ENCODE data around the gene BMPR2.
"Not testable (repeated sequence)": the region's sequence is repeated elsewhere in the genome, so short reads cannot be mapped to it uniquely, and the experiment has no call there.

BMPR2 gene

DNA sequence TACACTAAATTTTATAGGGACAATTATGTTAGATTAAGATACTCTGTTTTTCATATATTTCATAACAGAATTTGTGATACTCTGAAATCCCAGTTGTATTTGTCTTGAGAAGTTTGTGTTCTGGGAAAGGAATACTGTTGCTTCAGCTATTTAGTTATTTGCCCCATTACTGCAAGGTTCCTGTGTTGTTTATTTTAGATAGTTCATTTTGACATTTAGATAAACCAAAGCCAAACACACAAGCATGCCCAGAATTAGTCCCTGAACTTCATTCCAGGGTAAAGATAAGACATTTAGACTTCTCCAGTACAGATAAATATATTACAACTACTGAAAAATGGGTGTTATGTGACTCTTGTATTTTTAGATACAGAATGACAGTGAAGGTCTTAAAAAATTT, 74.7 kb downstream of the BMPR2 start:
- no peak overlapping the region for H3K4me3 Mint-ChIP-seq
- no peak overlapping the region for H3K27ac Mint-ChIP-seq
- H3K36me3 Mint-ChIP-seq = peaks cover 0 to 4% of the 10 kb centered on the region in 2 donors
- peaks cover 4 to 11% of the 10 kb centered on the region in 2 donors for H3K4me1 Mint-ChIP-seq
- H3K9me3 Mint-ChIP-seq = peaks cover 0 to 3% of the 10 kb centered on the region in 2 donors
- ATAC-seq (replicated peaks) (no peak), DNase-seq (no peak)
- no peaks in the 10 kb centered on the region for H3K27me3 Mint-ChIP-seq

DNA sequence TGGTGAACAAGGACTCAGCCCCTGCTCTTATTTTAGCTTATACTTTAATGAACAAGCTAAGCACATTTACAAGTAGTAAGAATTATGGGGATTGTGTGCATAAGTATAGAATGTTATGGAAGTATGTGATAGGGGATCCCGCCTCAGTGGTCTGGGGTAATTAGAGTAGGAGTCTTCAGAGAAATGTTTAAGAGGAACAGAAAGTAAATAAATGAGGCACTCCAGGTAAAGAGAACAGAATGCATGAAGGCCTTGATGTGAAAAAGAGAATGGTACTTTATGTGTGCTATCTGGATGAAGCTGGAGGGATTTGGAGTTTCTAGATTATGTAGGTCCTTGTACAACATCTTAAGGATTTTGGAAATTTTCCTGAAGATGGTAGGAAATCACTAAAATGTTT, 76.6 kb downstream of the BMPR2 start:
- no peak overlapping the region for H3K4me3 Mint-ChIP-seq
- DNase-seq = no peak
- no peaks in the 10 kb centered on the region for H3K27me3 Mint-ChIP-seq
- ATAC-seq (replicated peaks) = no peak
- peaks cover 0 to 3% of the 10 kb centered on the region in 2 donors for H3K9me3 Mint-ChIP-seq
- no peak overlapping the region for H3K27ac Mint-ChIP-seq
- peaks cover 0 to 4% of the 10 kb centered on the region in 2 donors for H3K36me3 Mint-ChIP-seq
- H3K4me1 Mint-ChIP-seq = peaks cover 4 to 11% of the 10 kb centered on the region in 2 donors

DNA sequence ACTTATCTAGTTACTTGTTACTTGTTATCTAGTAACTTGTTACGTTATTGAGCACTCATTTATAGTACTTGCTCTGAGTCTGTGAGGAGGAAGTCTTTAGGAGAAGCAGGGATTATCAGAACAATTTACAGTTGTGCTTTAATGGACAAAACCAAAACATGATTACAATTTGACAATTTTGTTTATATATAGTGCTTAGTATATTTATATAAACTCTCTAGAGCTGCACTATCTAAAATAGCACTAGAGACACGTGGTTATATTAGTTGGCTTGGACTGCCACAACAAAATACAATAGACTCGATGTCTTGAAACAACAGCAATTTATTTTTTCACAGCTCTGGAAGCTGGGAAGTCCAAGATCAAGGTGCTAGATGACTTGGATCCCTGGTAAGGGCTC, 78.4 kb downstream of the BMPR2 start:
- no peak for DNase-seq
- Mint-ChIP-seq H3K4me1 (peaks cover 4 to 11% of the 10 kb centered on the region in 2 donors), H3K27ac (no peak overlapping the region), H3K27me3 (no peaks in the 10 kb centered on the region), H3K9me3 (peaks cover 0 to 2% of the 10 kb centered on the region in 2 donors), H3K36me3 (no peaks in the 10 kb centered on the region), H3K4me3 (no peak overlapping the region)
- no peak for ATAC-seq (replicated peaks)

DNA sequence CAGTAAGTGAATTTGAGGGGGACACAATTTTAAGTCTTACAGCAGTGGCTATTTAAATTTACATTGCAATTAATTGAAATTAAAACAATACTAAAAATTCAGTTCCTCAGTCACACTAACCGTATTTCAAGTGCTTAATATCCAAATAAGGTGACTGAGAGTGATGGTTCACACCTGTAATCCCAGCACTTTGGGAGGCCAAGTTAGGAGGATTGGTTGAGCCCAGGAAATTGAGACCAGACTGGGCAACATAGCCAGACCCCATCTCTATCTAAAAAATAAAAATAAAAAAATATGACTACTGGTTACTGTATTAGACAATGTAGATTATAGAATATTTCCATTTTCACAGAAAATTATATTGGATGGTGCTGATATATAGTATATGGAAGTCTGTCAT, 79.0 kb downstream of the BMPR2 start:
- H3K36me3 Mint-ChIP-seq = peaks cover 1 to 3% of the 10 kb centered on the region in 2 donors
- H3K9me3 Mint-ChIP-seq = no peaks in the 10 kb centered on the region
- no peak overlapping the region for H3K27ac Mint-ChIP-seq
- H3K4me3 Mint-ChIP-seq = no peak overlapping the region
- no peaks in the 10 kb centered on the region for H3K27me3 Mint-ChIP-seq
- no peak for DNase-seq
- ATAC-seq (replicated peaks) = no peak
- peaks cover 4 to 11% of the 10 kb centered on the region in 2 donors for H3K4me1 Mint-ChIP-seq

- H3K36me3 Mint-ChIP-seq = peaks cover 2 to 3% of the 10 kb centered on the region in 2 donors
- no peak overlapping the region for H3K27ac Mint-ChIP-seq
- no peak for ATAC-seq (replicated peaks)
- no peaks in the 10 kb centered on the region for H3K9me3 Mint-ChIP-seq
- H3K27me3 Mint-ChIP-seq = no peaks in the 10 kb centered on the region
- DNase-seq = no peak
- H3K4me1 Mint-ChIP-seq = no peaks in the 10 kb centered on the region
- no peak overlapping the region for H3K4me3 Mint-ChIP-seq
Measured at GRCh38 chr2:202460119-202460518, 84.0 kb downstream of the BMPR2 start.

- Mint-ChIP-seq H3K27ac (no peak overlapping the region), H3K9me3 (no peaks in the 10 kb centered on the region), H3K4me1 (peaks cover 0 to 1% of the 10 kb centered on the region in 2 donors), H3K4me3 (no peak overlapping the region), H3K36me3 (peaks cover 9 to 13% of the 10 kb centered on the region in 2 donors), H3K27me3 (no peaks in the 10 kb centered on the region)
- ATAC-seq (replicated peaks) (no peak), DNase-seq (no peak)
Measured at GRCh38 chr2:202479090-202479489, 103.0 kb downstream of the BMPR2 start.

GRCh38 chr2:202479610-202480009, 103.5 kb downstream of the BMPR2 start:
- Mint-ChIP-seq H3K4me3 (no peak overlapping the region), H3K27me3 (no peaks in the 10 kb centered on the region), H3K9me3 (no peaks in the 10 kb centered on the region), H3K4me1 (peaks cover 0 to 1% of the 10 kb centered on the region in 2 donors), H3K36me3 (peaks cover 9 to 13% of the 10 kb centered on the region in 2 donors), H3K27ac (no peak overlapping the region)
- DNase-seq = no peak
- ATAC-seq (replicated peaks) = no peak

GRCh38 chr2:202486351-202486750, 110.2 kb downstream of the BMPR2 start:
- no peak for DNase-seq
- no peaks in the 10 kb centered on the region for H3K9me3 Mint-ChIP-seq
- H3K4me3 Mint-ChIP-seq = no peak overlapping the region
- ATAC-seq (replicated peaks) = no peak
- H3K4me1 Mint-ChIP-seq = no peaks in the 10 kb centered on the region
- no peaks in the 10 kb centered on the region for H3K27me3 Mint-ChIP-seq
- H3K27ac Mint-ChIP-seq = no peak overlapping the region
- peaks cover 5 to 9% of the 10 kb centered on the region in 2 donors for H3K36me3 Mint-ChIP-seq

DNA sequence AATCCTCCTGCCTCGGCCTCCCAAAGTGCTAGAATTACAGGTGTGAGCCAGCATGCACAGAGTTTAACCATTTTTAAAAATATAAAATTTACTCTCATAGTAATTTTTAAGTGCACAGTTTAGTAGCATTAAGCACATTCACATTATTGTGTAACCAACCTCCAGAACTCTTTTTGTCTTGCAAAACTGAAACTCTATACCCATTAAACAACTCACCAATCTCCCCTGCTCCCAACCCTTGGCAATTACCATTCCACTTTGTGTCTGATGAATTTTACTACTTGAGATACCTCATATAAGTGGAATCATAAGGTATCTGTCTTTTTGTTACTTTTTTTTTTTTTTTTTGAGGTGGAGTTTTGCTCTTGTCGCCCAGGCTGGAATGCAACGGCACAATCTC, 112.5 kb downstream of the BMPR2 start:
- no peak for DNase-seq

DNA sequence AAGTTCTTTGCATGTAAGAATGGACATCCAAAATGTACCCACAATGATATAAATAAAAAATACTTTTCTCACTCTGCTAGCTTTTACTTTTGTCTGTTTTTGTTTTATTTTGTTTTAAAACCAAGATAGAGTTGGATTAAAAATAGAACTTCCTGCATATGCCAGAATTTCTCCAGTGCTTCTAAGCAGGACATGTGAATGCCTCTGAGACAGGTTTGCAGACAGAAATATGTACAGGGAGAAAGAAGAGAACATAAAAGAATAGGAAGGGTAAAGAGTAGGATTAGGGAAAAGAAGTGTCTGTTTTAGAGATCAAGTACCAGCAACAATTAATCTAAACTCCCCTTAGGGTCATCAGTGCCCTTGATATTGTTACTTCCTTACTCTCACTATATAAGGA, 114.4 kb downstream of the BMPR2 start:
- no peak for ATAC-seq (replicated peaks)
- H3K36me3 Mint-ChIP-seq = peaks cover 0 to 5% of the 10 kb centered on the region in 2 donors
- H3K27me3 Mint-ChIP-seq = no peaks in the 10 kb centered on the region
- H3K9me3 Mint-ChIP-seq = no peaks in the 10 kb centered on the region
- DNase-seq = no peak
- no peaks in the 10 kb centered on the region for H3K4me1 Mint-ChIP-seq
- no peak overlapping the region for H3K27ac Mint-ChIP-seq
- H3K4me3 Mint-ChIP-seq = no peak overlapping the region

More for the DNA sequence above, 112.5 kb downstream of the BMPR2 start:
- Mint-ChIP-seq H3K4me3 (no peak overlapping the region), H3K4me1 (no peaks in the 10 kb centered on the region), H3K27ac (no peak overlapping the region), H3K9me3 (no peaks in the 10 kb centered on the region), H3K36me3 (no peaks in the 10 kb centered on the region), H3K27me3 (no peaks in the 10 kb centered on the region)
- ATAC-seq (replicated peaks) = no peak

- no peak for DNase-seq
- Mint-ChIP-seq H3K9me3 (no peaks in the 10 kb centered on the region), H3K36me3 (peaks cover 0 to 5% of the 10 kb centered on the region in 2 donors), H3K27ac (no peak overlapping the region), H3K4me1 (no peaks in the 10 kb centered on the region), H3K4me3 (no peak overlapping the region), H3K27me3 (no peaks in the 10 kb centered on the region)
- ATAC-seq (replicated peaks) = no peak
Measured at GRCh38 chr2:202491514-202491913, 115.4 kb downstream of the BMPR2 start.

- H3K4me3 Mint-ChIP-seq = no peak overlapping the region
- H3K9me3 Mint-ChIP-seq = no peaks in the 10 kb centered on the region
- no peaks in the 10 kb centered on the region for H3K4me1 Mint-ChIP-seq
- ATAC-seq (replicated peaks) = no peak
- H3K27ac Mint-ChIP-seq = no peak overlapping the region
- DNase-seq = no peak
- no peaks in the 10 kb centered on the region for H3K27me3 Mint-ChIP-seq
- peaks cover 2 to 5% of the 10 kb centered on the region in 2 donors for H3K36me3 Mint-ChIP-seq
Measured at GRCh38 chr2:202494300-202495229, 118.4 kb downstream of the BMPR2 start.

DNA sequence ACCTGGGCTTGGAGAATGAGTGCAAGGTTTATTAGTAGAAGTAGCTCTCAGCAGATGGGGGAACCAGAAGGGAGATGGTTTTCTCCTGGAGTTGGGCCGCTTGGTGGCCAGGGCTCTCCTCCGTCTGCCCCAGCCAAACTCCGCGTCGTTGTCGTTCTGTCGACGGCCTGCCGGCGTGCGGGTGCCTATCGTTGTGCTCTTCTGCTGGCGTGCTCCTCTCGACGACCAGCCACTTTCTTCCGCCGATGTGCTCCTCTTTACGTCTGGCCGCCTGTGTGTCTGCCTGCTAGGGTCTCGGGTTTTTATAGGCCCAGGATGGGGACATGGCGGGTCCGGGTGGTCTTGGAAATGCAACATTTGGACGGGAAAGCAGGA, 119.1 kb downstream of the BMPR2 start:
- DNase-seq (no peak), ATAC-seq (replicated peaks) (no peak)
- Mint-ChIP-seq H3K9me3 (no peaks in the 10 kb centered on the region), H3K27me3 (no peaks in the 10 kb centered on the region), H3K4me3 (no peak overlapping the region), H3K4me1 (no peaks in the 10 kb centered on the region), H3K27ac (no peak overlapping the region), H3K36me3 (peaks cover 2 to 5% of the 10 kb centered on the region in 2 donors)

DNA sequence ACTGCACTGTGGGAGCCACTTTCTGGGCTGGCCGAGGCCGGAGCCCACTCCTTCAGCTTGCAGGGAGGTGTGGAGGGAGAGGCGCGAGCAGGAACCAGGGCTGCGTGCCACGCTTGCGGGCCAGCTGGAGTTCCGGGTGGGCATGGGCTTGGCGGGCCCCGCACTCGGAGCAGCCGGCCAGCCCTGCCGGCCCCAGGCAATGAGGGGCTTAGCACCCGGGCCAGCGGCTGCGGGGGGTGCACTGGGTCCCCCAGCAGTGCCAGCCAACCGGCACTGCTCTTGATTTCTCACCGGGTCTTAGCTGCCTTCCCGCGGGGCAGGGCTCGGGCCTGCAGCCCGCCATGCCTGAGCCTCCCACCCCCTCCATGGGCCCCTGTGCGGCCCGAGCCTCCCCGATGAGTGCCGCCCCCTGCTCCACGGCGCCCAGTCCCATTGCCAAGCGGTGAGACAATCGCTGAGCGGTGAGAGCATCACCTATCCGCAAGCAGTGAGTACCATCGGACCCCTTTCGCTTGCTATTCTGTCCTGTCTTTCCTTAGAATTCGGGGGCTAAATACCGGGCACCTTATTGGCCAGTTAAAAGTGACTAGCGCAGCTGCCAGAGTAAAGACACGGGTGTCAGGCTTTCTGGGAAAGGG, 120.8 kb downstream of the BMPR2 start:
- ATAC-seq (replicated peaks); H3K36me3 Mint-ChIP-seq; H3K27ac Mint-ChIP-seq; H3K4me3 Mint-ChIP-seq; H3K4me1 Mint-ChIP-seq; H3K9me3 Mint-ChIP-seq; DNase-seq; H3K27me3 Mint-ChIP-seq: not testable (repeated sequence)

- not testable (repeated sequence) for H3K4me3 Mint-ChIP-seq; DNase-seq; H3K27me3 Mint-ChIP-seq; H3K9me3 Mint-ChIP-seq; H3K4me1 Mint-ChIP-seq; ATAC-seq (replicated peaks); H3K36me3 Mint-ChIP-seq; H3K27ac Mint-ChIP-seq
Measured at GRCh38 chr2:202497473-202497866, 121.3 kb downstream of the BMPR2 start.

Measured in stimulated activated naive B cell treated with anti-CD40 and anti-IgM and Interleukin-4, amounts not matched to agents 10 μg/mL and 1 μg/mL and 100 μg/mL, for 72 hours (primary cell).